GM12878 (cell line): ENCODE results near the gene SAFB. TPM values are rescaled to one million over a fixed set of nuclear protein-coding genes. Genes with fewer than 3 reads are reported as not detected.

Experiments
- ATAC-seq: fragments of 200-7000 bp; cut with Tn5 transposase; 3 replicates; pipeline ENCODE4 v1.9.1; 2020; ENCODE audit warnings: mild to moderate bottlenecking, moderate library complexity
- BruUV-seq: library from RNA; stranded (reverse); fragments of 400-500 nt; replicated peaks from 2 replicates; lab custom pipeline; 2021; lab: Mats Ljungman, UMichigan
- CTCF ChIA-PET: fragments of 300-600 bp; sonication (Branson Sonifier 250); formaldehyde crosslinking; extraction: SDS; loops from one replicate; lab custom pipeline; 2021; ENCODE audit warnings: inconsistent platforms; lab: Yijun Ruan, JAX
- POLR2A ChIA-PET: fragments of 350-600 bp; formaldehyde crosslinking; extraction: SDS; loops from one replicate; lab custom pipeline; 2021; ENCODE audit warnings: inconsistent platforms; lab: Charles Lee
- RAD21 ChIA-PET: fragments of 300-600 bp; sonication (Branson Sonifier 250); formaldehyde crosslinking; loops from one replicate; lab custom pipeline; 2023; ENCODE audit warnings: antibody characterized with exemption; ENCODE audit not compliant: unreplicated experiment; lab: Charles Lee
- SMC1A ChIA-PET: fragments of 300-600 bp; sonication (Branson Sonifier 250); formaldehyde crosslinking; loops from one replicate; lab custom pipeline; 2023; ENCODE audit not compliant: unreplicated experiment, uncharacterized antibody; lab: Charles Lee
- DNase-seq: peaks from one replicate; pipeline ENCODE4 v3.0.0-alpha.2; 2011; ENCODE audit warnings: low read depth, low spot score
- FAIRE-seq: peaks from 3 replicates; lab custom pipeline; 2011; peaks lifted over from hg19 to GRCh38; lab: Jason Lieb, UNC
- H2AFZ ChIP-seq: 2 replicates; pipeline ENCODE4 v1.6.0; 2011; ENCODE audit warnings: low read depth, low read length, control low read depth; ENCODE audit not compliant: control insufficient read depth
- H3K27ac ChIP-seq: 2 replicates; pipeline ENCODE4 v1.5.1; 2011; ENCODE audit warnings: control low read depth; ENCODE audit not compliant: control insufficient read depth, insufficient read depth
- H3K27me3 ChIP-seq, 2 experiments: replicated peaks in 1 of 2; 2 replicates each; pipeline versions ENCODE4 v1.6.0 to v1.6.1; 2011; ENCODE audit warnings: low read length in 1 of 2; ENCODE audit not compliant: control insufficient read depth in 2 of 2, insufficient read depth in 2 of 2
- H3K36me3 ChIP-seq, 2 experiments: 2 replicates each; pipeline ENCODE4 v1.5.1; 2011; ENCODE audit warnings: low read length in 1 of 2; ENCODE audit not compliant: control insufficient read depth in 2 of 2, insufficient read depth in 2 of 2
- H3K4me1 ChIP-seq: 2 replicates; pipeline ENCODE4 v1.6.1; 2011; ENCODE audit warnings: mild to moderate bottlenecking, low read length, moderate library complexity, mixed read lengths; ENCODE audit not compliant: control insufficient read depth, insufficient read depth
- H3K4me2 ChIP-seq: 2 replicates; pipeline ENCODE4 v1.6.0; 2011; ENCODE audit warnings: control low read depth; ENCODE audit not compliant: control insufficient read depth, insufficient read depth
- H3K4me3 ChIP-seq: fragments of 200-600 bp; sonication (generic); 2 replicates; pipeline ENCODE4 v1.5.1; 2016
- H3K79me2 ChIP-seq: 2 replicates; pipeline ENCODE4 v1.6.0; 2011; ENCODE audit warnings: low read length; ENCODE audit not compliant: control insufficient read depth, insufficient read depth
- H3K9ac ChIP-seq: 2 replicates; pipeline ENCODE4 v1.8.0; 2011; ENCODE audit warnings: low read length, control low read depth, mixed read lengths; ENCODE audit not compliant: control insufficient read depth, insufficient read depth
- H3K9me3 ChIP-seq: replicated peaks from 3 replicates; pipeline ENCODE4 v1.5.1; 2011; ENCODE audit warnings: mild to moderate bottlenecking, low read length; ENCODE audit not compliant: control insufficient read depth, insufficient read depth
- H4K20me1 ChIP-seq: 2 replicates; pipeline ENCODE4 v1.6.0; 2011; ENCODE audit not compliant: control insufficient read depth, insufficient read depth
- CBFB ChIP-seq: IDR thresholded peaks from 2 replicates; pipeline ENCODE4 v1.6.1; 2016; ENCODE audit warnings: antibody characterized with exemption, low read depth
- MLLT1 ChIP-seq: fragments of 450-650 bp; IDR thresholded peaks from 2 replicates; pipeline ENCODE4 v1.6.1; 2016; ENCODE audit warnings: mild to moderate bottlenecking
- RCOR1 ChIP-seq: conservative IDR thresholded peaks from 2 replicates; pipeline ENCODE4 v1.6.1; 2012; ENCODE audit warnings: low read depth, low read length, improper control_type of control experiment
- WGBS: methylation state at CpG from one replicate; pipeline ENCODE4 v1.1.6; 2016; ENCODE audit warnings: low lambda C conversion rate; ENCODE audit not compliant: insufficient replicate concordance, insufficient coverage; ENCODE audit errors: missing lambda C conversion rate; 5-methylcytosine and 5-hydroxymethylcytosine counted together
- in situ Hi-C: fragments of 300-500 bp; cut with MboI; formaldehyde crosslinking; loops from 9 replicates; pipeline ENCODE4 v1.14.3; 2018; ENCODE audit warnings: mixed read lengths
- intact Hi-C: fragments of 100-400 bp; cut with micrococcal nuclease; formaldehyde crosslinking; loops from one replicate; pipeline ENCODE4 v1.14.2; 2022; ENCODE audit not compliant: unreplicated experiment
- polyA plus RNA-seq, 11 experiments: library from polyadenylated mRNA; depleted of rRNA in 4 of 11; unstranded in 6 of 11; stranded (reverse) in 5 of 11; fragments of >200 nt; fragmentation: Nextera tagmentation in 4 of 11; fragmentation: Illumina TruSeq in 1 of 11; extraction: Ambion mirVana in 4 of 11; extraction: Trizol in 1 of 11; gene quantifications; 1 replicate in 1 of 11; 2 replicates in 10 of 11; pipeline versions ENCODE4 v1.2.1 to v1.2.3, GENCODE V29; 2011 to 2016; ENCODE audit warnings: inconsistent platforms in 2 of 11, missing spikeins in 2 of 11, low read depth in 1 of 11
- total RNA-seq, 4 experiments: library from RNA; depleted of rRNA in 3 of 4; stranded (reverse); fragments of >200 nt in 3 of 4; fragmentation: Illumina TruSeq in 1 of 4; extraction: Trizol in 1 of 4; gene quantifications; 2 replicates each; pipeline versions ENCODE4 v1.2.1 to v1.2.3, GENCODE V29; 2013 to 2021

SAFB gene
- total and polyA plus RNA-seq, 10 of the 15 experiments (the other 5 are each of a cell fraction or from before 2014, with no cell fraction given): 1.6 to 131 (median 61.2) TPM

- peaks cover 7% of the 10 kb centered on the region for H4K20me1 ChIP-seq
Measured at GRCh38 chr19:5621311-5621944, 1.5 kb upstream of the SAFB start.

More at GRCh38 chr19:5621311-5621944, 1.5 kb upstream of the SAFB start:
- no TSS peak for BruUV-seq
- DNase-seq: no peak
- ChIA-PET RAD21 (interaction anchor here (3.7 kb wide), 1 partner anchor 66 kb away, joined by 12 read pairs; no protein-coding TSS in a partner anchor), POLR2A (interaction anchor here (0.7 to 3.5 kb wide), 6 partner anchors 9 to 830 kb away, joined by 3 to 11 read pairs (median 4); partner anchors contain the start of genes CATSPERD, LONP1 and RPL36), CTCF (interaction anchor here (1.1 to 4.7 kb wide), 5 partner anchors 10 to 830 kb away, joined by 3 to 35 read pairs (median 4); partner anchors contain the start of genes FEM1A and RPL36), SMC1A (interaction anchor here (0.9 to 1.9 kb wide), 4 partner anchors 8 to 67 kb away, joined by 3 to 5 read pairs (median 4); no protein-coding TSS in a partner anchor)
- Histone ChIP-seq H2AFZ (no peak overlapping the region), H3K9me3 (no peaks in the 10 kb centered on the region), H3K4me2 (peak overlapping the region; percentile 71), H3K27me3 (no peaks in the 10 kb centered on the region), H3K36me3 (peaks cover 3 to 32% of the 10 kb centered on the region in 2 experiments), H3K27ac (peak overlapping the region; percentile 83), H3K4me3 (peak overlapping the region; percentile 97), H3K4me1 (peaks cover 5% of the 10 kb centered on the region), H3K79me2 (peaks cover 90% of the 10 kb centered on the region), H3K9ac (peak overlapping the region; percentile 92)
- intact Hi-C loops: loop anchor here (5.0 kb wide), 1 partner anchor 66 kb away; no protein-coding TSS in a partner anchor
- no peak for FAIRE-seq
- no peak; the same call in 2 of the 3 replicates for ATAC-seq
- WGBS: 28% methylated on average over 14 of the region's 14 CpGs
- TF ChIP-seq MLLT1 (0 out of 2 replicates have a peak, but pooled peaks have one; percentile 18), RCOR1 (no peak; the same call in 1 of the 2 replicates), CBFB (no peak)
- in situ Hi-C loops: no loop called here
